Esophagus squamous epithelium (tissue), 4 donors: ENCODE measurements around the gene OR7A17.

ENCODE experiments used
- CTCF ChIP-seq, 6 experiments: fragments of 450-650 bp in 4 of 6; fragments of 200-600 bp in 2 of 6; sonication (generic) in 2 of 6; IDR thresholded peaks; one replicate each; pipeline ENCODE4 v1.5.1; 2016 to 2019; ENCODE audit warnings: antibody characterized with exemption in 6 of 6, mild to moderate bottlenecking in 4 of 6, moderate library complexity in 4 of 6
- POLR2A ChIP-seq, 4 donors: fragments of 450-650 bp; IDR thresholded peaks; one replicate each; pipeline ENCODE4 v1.6.1; 2017; ENCODE audit warnings: antibody characterized with exemption in 4 of 4, mild to moderate bottlenecking in 4 of 4, moderate library complexity in 3 of 4

- TF ChIP-seq CTCF (IDR thresholded peaks at IDR 0.05), result no peak
- TF ChIP-seq POLR2A (IDR thresholded peaks at IDR 0.05), result no peak
These were observed 47.6 kb upstream of the OR7A17 start for GRCh38 chr19:14933506-14933905.
